GM12875 (cell line): Measurements from ENCODE around the gene CHCHD1.
"Not testable (repeated sequence)": the region's sequence is repeated elsewhere in the genome, so short reads cannot be mapped to it uniquely, and the experiment has no call there.

Experiments
- H3K4me3 ChIP-seq: one replicate; pipeline ENCODE4 v1.5.1; 2011; ENCODE audit warnings: low read depth, low read length, control low read depth
- TF ChIP-seq, protein P1 (sequence below): IDR thresholded peaks from 2 replicates; pipeline ENCODE4 v1.5.1; 2011; ENCODE audit warnings: low read depth, mild to moderate bottlenecking, control low read depth, inconsistent platforms, low read length, moderate library complexity, borderline replicate concordance; ENCODE audit not compliant: insufficient read depth

Gene CHCHD1

DNA sequence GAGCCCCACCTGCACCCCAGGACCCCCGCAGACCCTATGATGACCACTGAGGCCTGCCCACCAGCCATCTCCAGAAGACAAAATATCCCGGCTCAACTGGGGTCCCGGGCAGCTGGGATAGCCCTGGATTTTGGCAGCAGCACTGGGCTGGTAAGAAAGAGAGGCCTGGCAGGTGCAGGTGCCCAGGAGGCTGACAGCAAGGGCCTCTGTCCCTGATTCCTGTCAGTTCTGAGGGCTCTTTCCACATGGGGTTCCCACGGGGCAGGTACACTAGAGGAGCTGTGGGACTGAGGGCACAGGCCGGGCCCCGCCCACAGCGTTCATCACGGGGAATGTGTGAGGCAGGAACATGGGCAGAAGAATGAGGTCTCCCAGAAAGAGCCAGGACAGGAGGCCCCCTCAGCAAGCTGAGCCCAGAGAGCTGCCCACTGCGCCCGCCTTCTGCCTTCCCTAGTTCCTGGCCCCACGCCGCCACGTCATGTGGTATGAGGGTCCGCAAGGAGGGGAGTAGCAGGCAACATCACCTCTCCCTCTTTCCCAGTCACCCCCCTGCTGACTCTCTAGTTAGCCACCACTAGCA, 42.4 kb downstream of the CHCHD1 start:
- TF ChIP-seq, protein P1, sequence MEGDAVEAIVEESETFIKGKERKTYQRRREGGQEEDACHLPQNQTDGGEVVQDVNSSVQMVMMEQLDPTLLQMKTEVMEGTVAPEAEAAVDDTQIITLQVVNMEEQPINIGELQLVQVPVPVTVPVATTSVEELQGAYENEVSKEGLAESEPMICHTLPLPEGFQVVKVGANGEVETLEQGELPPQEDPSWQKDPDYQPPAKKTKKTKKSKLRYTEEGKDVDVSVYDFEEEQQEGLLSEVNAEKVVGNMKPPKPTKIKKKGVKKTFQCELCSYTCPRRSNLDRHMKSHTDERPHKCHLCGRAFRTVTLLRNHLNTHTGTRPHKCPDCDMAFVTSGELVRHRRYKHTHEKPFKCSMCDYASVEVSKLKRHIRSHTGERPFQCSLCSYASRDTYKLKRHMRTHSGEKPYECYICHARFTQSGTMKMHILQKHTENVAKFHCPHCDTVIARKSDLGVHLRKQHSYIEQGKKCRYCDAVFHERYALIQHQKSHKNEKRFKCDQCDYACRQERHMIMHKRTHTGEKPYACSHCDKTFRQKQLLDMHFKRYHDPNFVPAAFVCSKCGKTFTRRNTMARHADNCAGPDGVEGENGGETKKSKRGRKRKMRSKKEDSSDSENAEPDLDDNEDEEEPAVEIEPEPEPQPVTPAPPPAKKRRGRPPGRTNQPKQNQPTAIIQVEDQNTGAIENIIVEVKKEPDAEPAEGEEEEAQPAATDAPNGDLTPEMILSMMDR, result no peak
- no peak overlapping the region for H3K4me3 ChIP-seq

DNA sequence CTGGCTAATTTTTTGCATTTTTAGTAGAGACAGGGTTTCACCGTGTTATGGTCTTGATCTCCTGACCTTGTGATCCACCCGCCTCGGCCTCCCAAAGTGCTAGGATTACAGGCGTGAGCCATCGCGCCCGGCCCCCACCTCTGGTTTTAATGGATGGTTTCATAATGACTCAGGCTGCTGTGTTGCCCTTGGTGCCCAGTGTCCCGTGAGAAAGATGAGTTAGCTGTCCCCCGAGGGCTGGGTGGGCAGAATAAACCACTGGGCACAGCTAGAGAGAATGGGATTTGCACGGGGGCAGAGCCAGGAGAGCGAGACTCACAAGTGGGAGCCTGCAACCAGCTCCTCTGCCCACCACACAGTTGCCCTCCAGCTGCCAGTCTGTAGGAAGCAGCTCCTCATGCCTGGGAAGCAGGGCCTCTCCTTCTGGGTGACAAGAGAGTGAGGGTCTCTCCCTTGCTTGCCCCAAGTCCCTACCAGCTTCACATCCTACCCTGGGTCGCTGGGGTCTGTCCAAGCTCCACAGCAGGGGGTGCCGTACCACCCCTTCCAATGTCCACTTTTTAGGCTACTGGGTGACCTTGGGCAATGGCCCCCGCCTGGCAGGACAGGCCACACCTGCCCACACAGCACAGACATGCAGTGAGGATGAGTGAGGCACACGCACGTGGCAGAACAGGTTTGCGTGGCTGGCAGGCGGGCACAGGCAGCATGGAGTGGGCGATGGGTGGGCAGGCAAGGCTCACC, 45.7 kb downstream of the CHCHD1 start:
- H3K4me3 ChIP-seq, result no peak overlapping the region
- TF ChIP-seq, protein P1, result no peak

DNA sequence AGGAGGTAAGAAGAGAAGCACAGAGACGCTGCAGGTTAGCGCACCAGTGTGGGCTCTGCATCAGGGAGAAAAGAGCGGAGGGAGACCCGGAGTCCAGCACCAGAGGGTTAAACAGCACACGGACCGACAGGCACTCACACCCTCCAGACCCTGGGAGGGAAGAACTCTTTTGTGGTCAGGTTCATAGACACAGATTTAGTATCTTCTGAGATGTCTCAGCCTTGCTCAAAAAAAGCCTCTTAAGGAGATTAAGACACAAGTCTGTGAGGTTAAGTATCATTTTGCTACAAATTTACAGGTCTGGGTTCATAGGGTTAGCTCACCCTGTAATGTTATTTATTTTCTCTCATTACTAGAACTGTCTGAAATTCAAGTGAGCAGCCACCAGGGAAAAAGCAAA, 46.3 kb downstream of the CHCHD1 start:
- TF ChIP-seq, protein P1, result no peak
- no peak overlapping the region for H3K4me3 ChIP-seq

DNA sequence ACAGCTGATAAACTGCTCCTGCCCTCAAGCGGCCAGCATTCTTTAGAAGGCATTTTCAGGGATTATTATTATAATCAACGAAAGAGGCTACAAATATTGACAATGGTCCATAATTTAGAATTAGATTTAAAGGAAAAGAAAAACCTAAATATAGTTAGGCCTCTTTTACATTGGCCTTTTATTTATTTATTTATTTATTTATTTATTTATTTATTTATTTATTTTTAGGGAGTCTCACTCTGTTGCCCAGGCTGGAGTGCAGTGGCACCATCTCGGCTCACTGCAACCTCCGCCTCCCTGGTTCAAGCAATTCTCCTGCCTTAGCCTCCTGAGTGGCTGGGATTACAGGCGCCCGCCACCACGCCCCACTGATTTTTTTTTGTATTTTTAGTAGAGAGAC, 47.2 kb downstream of the CHCHD1 start:
- H3K4me3 ChIP-seq, result not testable (repeated sequence)
